ENCODE measurements around the gene KIRREL3.

- TF ChIP-seq CTCF (IDR thresholded peaks at IDR 0.05) = no peak
- no peak for TF ChIP-seq POLR2A (IDR thresholded peaks at IDR 0.05)
Observed at GRCh38 chr11:126676536-126676935, 324.0 kb downstream of the KIRREL3 start.

Measured in testis (tissue), 2 donors.